ENCODE results near the gene MRC2. TPM values are rescaled to one million over a fixed set of nuclear protein-coding genes. Genes with fewer than 3 reads are reported as not detected.

Gene MRC2, protein sequence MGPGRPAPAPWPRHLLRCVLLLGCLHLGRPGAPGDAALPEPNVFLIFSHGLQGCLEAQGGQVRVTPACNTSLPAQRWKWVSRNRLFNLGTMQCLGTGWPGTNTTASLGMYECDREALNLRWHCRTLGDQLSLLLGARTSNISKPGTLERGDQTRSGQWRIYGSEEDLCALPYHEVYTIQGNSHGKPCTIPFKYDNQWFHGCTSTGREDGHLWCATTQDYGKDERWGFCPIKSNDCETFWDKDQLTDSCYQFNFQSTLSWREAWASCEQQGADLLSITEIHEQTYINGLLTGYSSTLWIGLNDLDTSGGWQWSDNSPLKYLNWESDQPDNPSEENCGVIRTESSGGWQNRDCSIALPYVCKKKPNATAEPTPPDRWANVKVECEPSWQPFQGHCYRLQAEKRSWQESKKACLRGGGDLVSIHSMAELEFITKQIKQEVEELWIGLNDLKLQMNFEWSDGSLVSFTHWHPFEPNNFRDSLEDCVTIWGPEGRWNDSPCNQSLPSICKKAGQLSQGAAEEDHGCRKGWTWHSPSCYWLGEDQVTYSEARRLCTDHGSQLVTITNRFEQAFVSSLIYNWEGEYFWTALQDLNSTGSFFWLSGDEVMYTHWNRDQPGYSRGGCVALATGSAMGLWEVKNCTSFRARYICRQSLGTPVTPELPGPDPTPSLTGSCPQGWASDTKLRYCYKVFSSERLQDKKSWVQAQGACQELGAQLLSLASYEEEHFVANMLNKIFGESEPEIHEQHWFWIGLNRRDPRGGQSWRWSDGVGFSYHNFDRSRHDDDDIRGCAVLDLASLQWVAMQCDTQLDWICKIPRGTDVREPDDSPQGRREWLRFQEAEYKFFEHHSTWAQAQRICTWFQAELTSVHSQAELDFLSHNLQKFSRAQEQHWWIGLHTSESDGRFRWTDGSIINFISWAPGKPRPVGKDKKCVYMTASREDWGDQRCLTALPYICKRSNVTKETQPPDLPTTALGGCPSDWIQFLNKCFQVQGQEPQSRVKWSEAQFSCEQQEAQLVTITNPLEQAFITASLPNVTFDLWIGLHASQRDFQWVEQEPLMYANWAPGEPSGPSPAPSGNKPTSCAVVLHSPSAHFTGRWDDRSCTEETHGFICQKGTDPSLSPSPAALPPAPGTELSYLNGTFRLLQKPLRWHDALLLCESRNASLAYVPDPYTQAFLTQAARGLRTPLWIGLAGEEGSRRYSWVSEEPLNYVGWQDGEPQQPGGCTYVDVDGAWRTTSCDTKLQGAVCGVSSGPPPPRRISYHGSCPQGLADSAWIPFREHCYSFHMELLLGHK (N-terminal part only)
- polyA plus RNA-seq (2011; rRNA removed) (61.6 and 68.9 TPM in 2 replicates), polyA minus RNA-seq (2011; rRNA and poly(A)+ RNA removed) (62.5 and 84.5 TPM in 2 replicates)

DNA sequence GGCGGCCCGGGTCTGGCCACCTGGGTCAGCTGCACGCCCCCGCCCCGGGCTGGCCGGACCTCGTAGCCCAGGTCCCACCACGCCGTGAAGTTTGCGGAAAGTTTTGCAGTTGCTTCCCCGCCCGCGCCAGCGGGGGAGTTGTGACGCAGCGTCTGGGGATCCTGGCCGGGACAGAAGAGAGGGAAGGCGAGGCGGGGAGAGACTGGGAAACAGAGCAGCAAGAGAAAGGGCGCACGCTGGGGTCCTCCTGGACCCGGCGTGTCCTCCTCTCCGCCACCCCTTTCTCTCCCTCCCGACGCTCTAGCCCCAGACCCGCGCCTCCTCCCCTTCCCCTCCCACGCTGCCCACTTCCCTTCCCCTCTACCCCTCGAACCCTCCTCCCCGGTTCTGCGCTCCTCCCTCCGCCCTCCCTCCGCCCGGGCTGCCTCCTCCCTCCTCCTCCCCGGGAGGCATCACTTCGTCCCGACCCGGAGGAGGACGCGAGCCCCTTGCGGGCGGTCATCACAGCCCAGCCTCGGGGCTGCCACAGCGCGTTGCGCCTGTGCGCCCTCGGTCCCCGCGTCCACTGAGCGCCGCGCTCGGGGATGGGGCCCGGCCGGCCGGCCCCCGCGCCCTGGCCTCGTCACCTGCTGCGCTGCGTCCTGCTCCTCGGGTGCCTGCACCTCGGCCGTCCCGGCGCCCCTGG lies at the start of gene MRC2:
TSS of gene MRC2 (plus strand) at position 452 of the 685 bp plus-strand sequence. CDS start at position 585, 133 bp downstream.
- TF ChIP-seq, protein P1, sequence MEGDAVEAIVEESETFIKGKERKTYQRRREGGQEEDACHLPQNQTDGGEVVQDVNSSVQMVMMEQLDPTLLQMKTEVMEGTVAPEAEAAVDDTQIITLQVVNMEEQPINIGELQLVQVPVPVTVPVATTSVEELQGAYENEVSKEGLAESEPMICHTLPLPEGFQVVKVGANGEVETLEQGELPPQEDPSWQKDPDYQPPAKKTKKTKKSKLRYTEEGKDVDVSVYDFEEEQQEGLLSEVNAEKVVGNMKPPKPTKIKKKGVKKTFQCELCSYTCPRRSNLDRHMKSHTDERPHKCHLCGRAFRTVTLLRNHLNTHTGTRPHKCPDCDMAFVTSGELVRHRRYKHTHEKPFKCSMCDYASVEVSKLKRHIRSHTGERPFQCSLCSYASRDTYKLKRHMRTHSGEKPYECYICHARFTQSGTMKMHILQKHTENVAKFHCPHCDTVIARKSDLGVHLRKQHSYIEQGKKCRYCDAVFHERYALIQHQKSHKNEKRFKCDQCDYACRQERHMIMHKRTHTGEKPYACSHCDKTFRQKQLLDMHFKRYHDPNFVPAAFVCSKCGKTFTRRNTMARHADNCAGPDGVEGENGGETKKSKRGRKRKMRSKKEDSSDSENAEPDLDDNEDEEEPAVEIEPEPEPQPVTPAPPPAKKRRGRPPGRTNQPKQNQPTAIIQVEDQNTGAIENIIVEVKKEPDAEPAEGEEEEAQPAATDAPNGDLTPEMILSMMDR (IDR thresholded peaks at IDR 0.05; ENCODE audit: low read depth, low read length): 0 out of 2 replicates have a peak, but pooled peaks have one; percentile 4
- H3K9me3 ChIP-seq (ENCODE audit: control insufficient read depth, insufficient read depth, low read length): no peaks in the 10 kb centered on the region
- ChIA-PET POLR2A (interaction anchor here (0.8 to 1.9 kb wide), 4 partner anchors 12 to 41 kb away, joined by 4 to 6 read pairs (median 6); no protein-coding TSS in a partner anchor), CTCF (no interaction called here)
- peak within 1 kb of the TSS; percentile 84 for H3K4me3 ChIP-seq (ENCODE audit: low read depth, low read length)
- no peaks in the 10 kb centered on the region for H3K27me3 ChIP-seq (ENCODE audit: control insufficient read depth, insufficient read depth, low read length)
- peak within 1 kb of the TSS; percentile 90 for H3K27ac ChIP-seq (ENCODE audit: low read depth, low read length)
- peak; percentile 30 for DNase-seq (ENCODE audit: low read depth, low spot score)

DNA sequence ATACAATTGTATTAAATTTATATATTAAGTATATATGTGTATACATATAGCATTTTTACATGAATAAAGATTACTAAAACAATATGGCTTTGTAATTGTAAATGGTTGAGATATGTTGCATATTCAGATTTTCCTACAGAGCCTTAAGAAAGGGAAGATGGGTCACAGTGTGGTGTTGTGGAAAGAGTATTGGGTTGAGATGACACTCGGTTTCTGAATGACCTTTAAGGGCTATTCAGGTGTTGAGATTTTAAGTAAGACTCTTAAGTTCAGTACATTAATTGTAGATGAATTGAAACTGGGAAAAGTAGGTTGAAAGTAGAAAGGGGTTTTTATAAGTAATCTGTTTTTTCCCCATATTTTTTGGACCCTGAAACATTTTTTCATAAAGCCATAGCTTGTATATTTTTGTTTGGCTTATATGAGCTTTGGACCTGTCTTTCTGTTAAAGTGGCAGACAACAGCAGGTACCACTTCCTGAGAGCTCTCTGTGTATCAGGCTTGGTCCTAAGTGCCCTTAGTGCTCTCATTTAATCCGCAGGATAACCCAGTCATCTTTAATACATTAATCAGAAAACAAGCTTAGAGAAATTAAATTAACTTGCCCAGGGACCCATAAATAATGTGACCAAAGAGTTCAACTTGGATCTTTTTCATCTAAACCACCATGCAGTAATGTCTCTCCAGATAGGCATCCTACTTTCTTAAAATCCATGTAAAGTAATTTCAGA lies 48.5 kb upstream of the MRC2 start:
- Histone ChIP-seq H3K4me3 (ENCODE audit: low read depth, low read length) (no peak overlapping the region), H3K27me3 (ENCODE audit: control insufficient read depth, insufficient read depth, low read length) (no peaks in the 10 kb centered on the region), H3K27ac (ENCODE audit: low read depth, low read length) (no peak overlapping the region), H3K9me3 (ENCODE audit: control insufficient read depth, insufficient read depth, low read length) (no peaks in the 10 kb centered on the region)
- no peak for DNase-seq (ENCODE audit: low read depth, low spot score)
- ChIA-PET POLR2A (no interaction called here), CTCF (interaction anchor here (0.6 kb wide), 1 partner anchor 15 kb away, joined by 3 read pairs; no protein-coding TSS in a partner anchor)
- TF ChIP-seq, protein P1 (IDR thresholded peaks at IDR 0.05; ENCODE audit: low read depth, low read length): no peak

DNA sequence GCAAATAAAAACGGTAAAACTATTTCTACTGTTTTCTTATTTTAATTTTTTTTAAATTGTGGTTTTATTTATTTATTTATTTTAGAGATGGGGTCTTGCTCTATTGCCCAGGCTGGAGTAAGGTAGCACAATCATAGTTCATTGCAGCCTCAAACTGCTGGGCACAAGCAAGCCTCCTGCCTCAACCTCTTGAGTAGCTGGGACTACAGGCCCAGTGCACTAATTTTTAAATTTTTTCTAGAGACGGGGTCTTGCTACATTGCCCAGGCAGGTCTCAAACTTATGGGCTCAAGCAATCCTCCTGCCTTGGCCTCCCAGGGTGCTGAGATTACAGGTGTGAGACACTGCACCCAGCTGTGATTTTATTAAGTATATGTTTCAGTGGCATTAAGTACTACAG lies 46.5 kb upstream of the MRC2 start:
- no peak for DNase-seq (ENCODE audit: low read depth, low spot score)
- TF ChIP-seq, protein P1 (IDR thresholded peaks at IDR 0.05; ENCODE audit: low read depth, low read length): no peak
- no peaks in the 10 kb centered on the region for H3K27me3 ChIP-seq (ENCODE audit: control insufficient read depth, insufficient read depth, low read length)
- no peak overlapping the region for H3K4me3 ChIP-seq (ENCODE audit: low read depth, low read length)
- POLR2A ChIA-PET: no interaction called here
- H3K9me3 ChIP-seq (ENCODE audit: control insufficient read depth, insufficient read depth, low read length): no peaks in the 10 kb centered on the region
- no peak overlapping the region for H3K27ac ChIP-seq (ENCODE audit: low read depth, low read length)
- CTCF ChIA-PET: no interaction called here

DNA sequence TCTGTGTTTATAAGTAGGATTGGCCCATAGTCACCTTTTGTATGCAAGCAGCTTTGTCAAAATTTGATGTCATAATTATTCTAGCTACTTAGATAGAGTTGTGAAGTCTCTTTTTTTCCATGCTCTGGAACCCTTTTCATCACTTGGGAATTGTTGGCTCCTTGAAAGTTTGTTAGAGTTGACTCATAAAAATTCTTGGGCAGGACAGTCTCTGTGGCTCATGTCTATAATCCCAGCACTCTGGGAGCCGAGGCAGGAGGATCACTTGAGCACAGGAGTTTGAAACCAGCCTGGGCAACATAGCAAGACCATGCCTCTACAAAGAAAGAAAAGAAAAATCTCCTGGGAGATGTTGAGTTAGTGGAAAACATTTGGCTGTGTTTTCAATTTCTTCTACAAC lies 45.7 kb upstream of the MRC2 start:
- no peak overlapping the region for H3K27ac ChIP-seq (ENCODE audit: low read depth, low read length)
- ChIA-PET POLR2A (no interaction called here), CTCF (no interaction called here)
- TF ChIP-seq, protein P1 (IDR thresholded peaks at IDR 0.05; ENCODE audit: low read depth, low read length): no peak
- no peaks in the 10 kb centered on the region for H3K27me3 ChIP-seq (ENCODE audit: control insufficient read depth, insufficient read depth, low read length)
- no peak for DNase-seq (ENCODE audit: low read depth, low spot score)
- H3K4me3 ChIP-seq (ENCODE audit: low read depth, low read length): no peak overlapping the region
- no peaks in the 10 kb centered on the region for H3K9me3 ChIP-seq (ENCODE audit: control insufficient read depth, insufficient read depth, low read length)

Measured in AG04450 (cell line).